BE2C (cell line): ENCODE data around the gene NFKBIE.

Experiments
- DNase-seq: peaks from one replicate; pipeline ENCODE4 v3.0.0-alpha.2; 2020
- H3K27me3 ChIP-seq: fragments of 250-450 bp; sonication (Bioruptor Pico); 2 replicates; pipeline ENCODE4 v1.5.1; 2020; ENCODE audit warnings: mild to moderate bottlenecking
- H3K36me3 ChIP-seq: fragments of 250-450 bp; sonication (Bioruptor Pico); 2 replicates; pipeline ENCODE4 v1.5.1; 2020; ENCODE audit warnings: mild to moderate bottlenecking
- H3K4me1 ChIP-seq: fragments of 250-450 bp; sonication (Bioruptor Pico); 2 replicates; pipeline ENCODE4 v1.5.1; 2020
- H3K4me3 ChIP-seq: 2 replicates; pipeline ENCODE4 v1.5.1; 2011; ENCODE audit warnings: low read depth, low read length
- H3K9me3 ChIP-seq: fragments of 250-450 bp; sonication (Bioruptor Pico); 2 replicates; pipeline ENCODE4 v1.5.1; 2020
- TF ChIP-seq, protein P1 (sequence below): IDR thresholded peaks from 2 replicates; pipeline ENCODE4 v1.5.1; 2012; ENCODE audit warnings: mild to moderate bottlenecking, low read depth, low read length

Gene NFKBIE

DNA sequence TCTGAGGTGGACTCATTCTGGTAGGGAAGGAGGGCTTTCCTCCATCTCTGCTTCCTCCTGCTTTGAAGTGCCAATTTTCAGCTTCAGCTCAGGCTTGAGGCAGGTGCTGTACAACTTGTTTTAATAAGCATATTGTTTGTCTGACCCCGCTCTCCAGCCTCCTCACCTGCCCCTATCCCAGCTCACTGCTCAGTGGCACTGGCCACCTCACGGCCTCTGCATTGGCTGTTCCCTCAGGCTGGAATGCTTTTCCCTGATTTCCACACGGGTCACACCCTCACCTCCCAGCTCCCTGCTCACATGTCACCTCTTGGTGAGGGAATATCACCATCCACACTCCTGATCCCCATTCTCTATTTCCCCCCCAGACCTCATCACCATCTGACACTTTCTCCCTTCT, 33.5 kb upstream of the NFKBIE start:
- peaks cover 3% of the 10 kb centered on the region; the same call in 1 of the 2 replicates for H3K27me3 ChIP-seq
- TF ChIP-seq, protein P1, sequence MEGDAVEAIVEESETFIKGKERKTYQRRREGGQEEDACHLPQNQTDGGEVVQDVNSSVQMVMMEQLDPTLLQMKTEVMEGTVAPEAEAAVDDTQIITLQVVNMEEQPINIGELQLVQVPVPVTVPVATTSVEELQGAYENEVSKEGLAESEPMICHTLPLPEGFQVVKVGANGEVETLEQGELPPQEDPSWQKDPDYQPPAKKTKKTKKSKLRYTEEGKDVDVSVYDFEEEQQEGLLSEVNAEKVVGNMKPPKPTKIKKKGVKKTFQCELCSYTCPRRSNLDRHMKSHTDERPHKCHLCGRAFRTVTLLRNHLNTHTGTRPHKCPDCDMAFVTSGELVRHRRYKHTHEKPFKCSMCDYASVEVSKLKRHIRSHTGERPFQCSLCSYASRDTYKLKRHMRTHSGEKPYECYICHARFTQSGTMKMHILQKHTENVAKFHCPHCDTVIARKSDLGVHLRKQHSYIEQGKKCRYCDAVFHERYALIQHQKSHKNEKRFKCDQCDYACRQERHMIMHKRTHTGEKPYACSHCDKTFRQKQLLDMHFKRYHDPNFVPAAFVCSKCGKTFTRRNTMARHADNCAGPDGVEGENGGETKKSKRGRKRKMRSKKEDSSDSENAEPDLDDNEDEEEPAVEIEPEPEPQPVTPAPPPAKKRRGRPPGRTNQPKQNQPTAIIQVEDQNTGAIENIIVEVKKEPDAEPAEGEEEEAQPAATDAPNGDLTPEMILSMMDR: no peak
- H3K9me3 ChIP-seq: no peaks in the 10 kb centered on the region
- no peak overlapping the region for H3K4me3 ChIP-seq
- H3K36me3 ChIP-seq: peaks cover 35% of the 10 kb centered on the region
- no peak for DNase-seq
- H3K4me1 ChIP-seq: peaks cover 5% of the 10 kb centered on the region; the same call in 1 of the 2 replicates

DNA sequence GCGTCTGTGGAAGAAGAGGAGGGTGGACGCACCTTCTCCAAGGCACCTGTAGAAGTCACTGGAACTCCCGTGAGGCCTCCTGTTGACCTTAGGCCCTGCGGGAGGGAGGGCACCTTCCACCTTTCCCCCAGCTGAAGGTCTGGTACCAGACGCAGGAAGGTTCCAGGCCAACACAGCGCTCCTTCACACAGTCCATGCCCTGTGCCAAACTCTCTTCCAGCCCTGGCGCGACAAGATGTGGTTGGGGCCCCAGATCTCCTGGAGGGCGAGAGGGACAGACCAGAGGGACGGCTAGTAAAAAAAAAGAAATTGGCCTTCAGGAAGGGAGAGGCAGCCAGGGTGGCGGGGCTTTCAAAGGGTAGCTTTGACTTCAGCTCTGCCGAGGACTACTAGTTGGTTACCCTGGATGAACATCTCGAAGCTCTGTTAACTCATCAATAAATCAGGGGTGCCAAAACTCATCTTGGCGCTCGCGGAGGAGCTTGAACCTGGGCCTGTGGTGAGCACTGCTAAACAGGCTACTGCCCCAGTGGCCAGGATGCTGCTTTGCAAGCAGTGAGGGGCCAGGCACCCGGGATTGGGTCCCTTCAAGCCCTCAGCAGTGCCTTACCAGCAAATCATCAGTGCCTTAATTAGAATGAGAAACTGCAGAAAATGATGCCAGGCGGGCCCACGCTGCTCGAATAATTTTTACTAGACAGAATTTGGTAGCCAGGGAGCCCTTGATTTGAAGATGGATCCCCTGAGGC, 32.9 kb upstream of the NFKBIE start:
- Histone ChIP-seq H3K4me3 (peak overlapping the region; percentile 48), H3K27me3 (peaks cover 3% of the 10 kb centered on the region; the same call in 1 of the 2 replicates), H3K36me3 (peaks cover 29% of the 10 kb centered on the region), H3K9me3 (no peaks in the 10 kb centered on the region), H3K4me1 (peaks cover 5% of the 10 kb centered on the region; the same call in 1 of the 2 replicates)
- TF ChIP-seq, protein P1: 0 out of 2 replicates have a peak, but pooled peaks have one; percentile 12
- DNase-seq: no peak

DNA sequence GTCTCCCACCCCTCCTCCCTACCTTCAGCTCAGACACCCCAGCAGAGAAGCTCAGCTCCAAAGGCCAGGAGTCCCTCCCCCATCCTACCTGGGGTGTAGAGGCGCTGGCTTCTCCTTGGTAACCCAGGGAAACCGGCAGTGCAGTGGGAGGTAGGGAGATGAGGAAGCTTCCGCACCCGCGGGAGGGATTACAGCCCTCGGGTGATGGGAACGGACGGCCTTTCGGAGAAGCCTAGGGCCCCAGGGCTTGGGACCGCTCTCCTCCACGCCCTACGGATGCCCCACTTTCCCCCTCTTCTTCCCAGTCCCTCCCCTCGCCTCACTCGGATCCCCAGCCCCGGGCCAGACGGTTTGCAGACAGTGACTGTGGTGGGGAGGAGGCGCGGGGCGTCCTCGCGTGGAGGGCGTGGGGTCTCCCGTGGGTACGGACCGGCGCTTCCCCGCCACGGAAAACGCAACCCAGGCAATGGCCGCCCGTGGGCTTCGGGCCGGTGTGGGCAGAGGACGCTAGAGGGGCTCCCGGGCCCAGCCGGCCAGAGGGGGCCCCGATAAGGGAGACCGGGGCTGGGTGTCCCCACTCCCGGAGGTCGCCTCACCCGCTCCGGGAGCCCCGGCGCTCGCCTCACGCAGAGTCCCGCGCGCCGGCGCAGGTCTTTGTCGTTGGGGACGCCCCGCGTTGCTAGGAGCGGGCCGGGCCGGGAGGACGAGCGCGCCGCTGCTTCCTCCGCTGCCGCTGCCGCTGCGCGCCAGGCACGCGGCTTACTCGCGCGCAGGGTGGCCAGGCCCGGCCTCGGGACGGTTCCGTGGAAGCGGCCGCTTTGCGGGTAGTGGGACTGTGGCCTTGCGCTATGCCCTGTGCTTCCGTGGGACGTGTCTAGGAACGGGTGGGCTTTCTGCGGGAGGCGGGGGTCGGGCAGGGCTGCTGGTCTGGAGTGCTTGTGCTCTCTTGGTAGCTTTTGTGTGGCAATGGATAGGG, 32.0 kb upstream of the NFKBIE start:
- Histone ChIP-seq H3K27me3 (peaks cover 3% of the 10 kb centered on the region; the same call in 1 of the 2 replicates), H3K4me1 (peaks cover 5% of the 10 kb centered on the region; the same call in 1 of the 2 replicates), H3K36me3 (peaks cover 20% of the 10 kb centered on the region), H3K9me3 (no peaks in the 10 kb centered on the region), H3K4me3 (peak overlapping the region; percentile 48)
- DNase-seq: peak; percentile 74
- TF ChIP-seq, protein P1: no peak

DNA sequence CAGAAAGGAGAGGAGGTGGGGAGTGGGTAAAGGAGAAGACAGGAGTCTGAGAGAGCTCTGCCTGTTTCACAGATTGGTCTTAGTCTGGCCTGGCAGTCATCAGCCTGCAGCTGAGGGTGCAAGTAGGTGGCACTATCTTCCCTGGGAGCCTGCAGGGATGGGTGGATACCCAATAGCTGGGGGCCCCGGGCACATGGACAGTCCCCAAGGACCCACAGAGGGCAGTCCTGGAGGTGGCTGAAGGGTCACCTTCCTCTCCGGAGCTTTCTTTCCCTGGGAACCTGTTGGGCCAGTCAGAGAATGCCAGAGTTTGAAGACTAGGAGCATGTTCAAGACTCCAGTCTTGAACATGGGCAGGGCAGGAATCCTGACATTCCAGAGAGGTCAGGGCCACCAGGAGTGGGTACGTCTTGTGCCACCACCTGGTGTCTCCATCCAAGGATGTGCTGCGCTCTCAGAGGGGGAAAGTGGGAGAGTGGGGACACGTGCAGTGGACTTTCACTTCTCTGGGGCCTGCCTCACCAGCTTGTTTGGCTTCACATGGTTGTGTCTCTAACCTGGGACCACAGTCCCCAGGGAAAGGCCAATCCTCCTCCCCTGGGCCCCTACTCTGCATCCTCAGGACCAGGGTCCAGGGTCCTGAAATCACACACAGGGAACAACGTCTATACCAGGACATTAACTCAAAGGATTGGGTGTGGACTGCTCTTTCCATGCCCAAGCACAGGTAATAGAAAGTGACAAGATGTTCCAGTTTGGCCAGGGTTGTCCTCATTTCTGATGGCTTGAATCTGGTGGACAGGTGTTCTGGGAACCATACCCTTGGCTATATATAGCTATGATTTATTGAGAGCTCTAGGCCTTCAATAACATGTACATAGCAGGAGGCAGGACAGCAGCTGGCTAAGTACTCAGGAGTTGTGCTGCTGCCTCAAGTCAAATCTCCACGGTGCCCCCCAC, 29.8 kb upstream of the NFKBIE start:
- DNase-seq: no peak
- no peak overlapping the region for H3K4me3 ChIP-seq
- peaks cover 5% of the 10 kb centered on the region; the same call in 1 of the 2 replicates for H3K4me1 ChIP-seq
- TF ChIP-seq, protein P1: no peak
- no peaks in the 10 kb centered on the region for H3K9me3 ChIP-seq
- peaks cover 3% of the 10 kb centered on the region; the same call in 1 of the 2 replicates for H3K27me3 ChIP-seq
- H3K36me3 ChIP-seq: peaks cover 1% of the 10 kb centered on the region

DNA sequence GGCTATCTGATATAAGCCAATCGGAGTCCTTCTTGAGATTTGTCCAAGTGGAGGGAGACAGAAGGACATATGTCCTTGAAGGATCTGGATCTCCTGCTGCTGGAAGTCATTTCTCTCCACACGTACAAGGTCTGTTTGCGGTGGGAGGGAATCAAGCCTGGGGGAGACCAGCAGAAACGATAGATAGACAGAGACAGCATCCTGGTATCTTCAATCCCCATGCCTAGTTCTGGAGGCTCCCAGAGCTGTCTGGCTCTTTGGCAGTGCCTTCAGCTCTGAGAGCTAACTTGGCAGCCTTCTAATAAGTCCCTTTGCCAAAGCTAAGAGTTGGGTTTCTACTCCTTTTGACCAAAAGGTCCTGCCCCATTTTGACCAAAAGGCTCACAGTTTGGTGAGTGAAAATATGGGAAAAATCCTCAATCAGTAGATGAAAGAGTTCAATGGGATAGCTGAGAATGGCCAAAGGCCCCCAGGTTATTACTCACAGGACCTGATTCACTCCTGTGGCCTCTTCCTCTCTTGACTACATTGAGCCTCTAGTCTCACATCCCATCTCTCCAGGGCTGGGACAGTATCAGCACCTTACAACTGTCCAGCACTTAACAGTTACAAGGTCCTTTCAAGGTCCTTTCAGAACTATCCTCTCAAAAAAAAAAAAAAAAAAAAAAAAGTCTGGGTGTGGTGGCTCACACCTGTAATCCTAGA, 27.5 kb upstream of the NFKBIE start:
- peaks cover 3% of the 10 kb centered on the region; the same call in 1 of the 2 replicates for H3K27me3 ChIP-seq
- no peaks in the 10 kb centered on the region for H3K36me3 ChIP-seq
- no peak for DNase-seq
- TF ChIP-seq, protein P1: no peak
- no peaks in the 10 kb centered on the region for H3K4me1 ChIP-seq
- H3K4me3 ChIP-seq: no peak overlapping the region
- no peaks in the 10 kb centered on the region for H3K9me3 ChIP-seq
